ENCODE measurements around the gene RASGRF1.

RASGRF1 gene

GRCh38 chr15:79099692-79100091, 9.1 kb upstream of the RASGRF1 start:
- DNase-seq: no peak

- no peak for DNase-seq
These were observed 4.0 kb upstream of the RASGRF1 start for GRCh38 chr15:79094611-79095021.

- no peak for DNase-seq
These were observed 2.9 kb upstream of the RASGRF1 start for GRCh38 chr15:79093352-79093935.

DNA sequence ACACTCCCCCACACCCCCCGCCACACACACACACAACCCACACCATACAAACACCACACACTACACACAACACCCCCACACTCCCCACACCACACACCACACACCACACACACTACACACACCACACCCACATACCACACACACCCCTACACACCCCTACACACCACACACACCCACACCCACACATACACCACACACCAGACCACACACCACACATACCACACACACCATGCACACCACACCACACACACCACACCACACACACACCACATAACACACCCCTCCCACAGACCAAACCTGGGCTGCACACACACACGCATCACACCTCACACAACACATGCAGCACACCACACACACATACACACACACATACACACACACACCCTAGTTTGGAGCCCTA, 1.8 kb upstream of the RASGRF1 start:
- DNase-seq: no peak

DNA sequence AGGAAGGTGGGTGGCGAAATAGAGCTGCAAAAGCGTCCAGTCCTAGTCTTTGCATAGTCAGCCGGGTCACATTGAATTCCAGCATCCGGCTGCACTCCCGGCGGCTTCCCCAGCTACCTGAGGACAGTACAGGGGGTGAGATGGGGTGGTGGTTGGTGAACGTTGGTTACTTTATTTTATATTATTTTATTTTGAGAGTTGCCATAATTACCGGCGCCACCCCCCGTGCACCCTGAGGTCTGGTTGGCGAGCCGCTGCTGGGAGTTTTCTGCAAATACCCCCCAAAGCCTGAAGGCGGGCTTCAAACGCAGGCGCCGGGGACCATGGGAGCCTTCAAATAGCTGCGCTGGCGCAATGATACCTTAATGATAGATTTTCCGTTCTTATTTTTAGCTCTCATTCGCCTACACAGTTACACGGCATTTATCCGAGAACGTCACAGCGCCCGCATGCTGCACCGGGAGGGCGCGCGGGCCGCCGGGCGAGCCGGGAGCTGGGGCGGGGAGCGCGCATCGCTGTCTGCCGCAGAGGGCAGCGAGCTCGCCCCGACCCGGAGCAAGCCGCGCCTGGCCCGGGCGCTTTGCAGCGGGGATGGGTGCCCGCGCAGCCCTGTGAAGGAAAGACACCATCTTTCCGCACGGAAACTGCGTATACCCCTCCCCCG, 756 bp upstream of the RASGRF1 start:
- DNase-seq: no peak

DNA sequence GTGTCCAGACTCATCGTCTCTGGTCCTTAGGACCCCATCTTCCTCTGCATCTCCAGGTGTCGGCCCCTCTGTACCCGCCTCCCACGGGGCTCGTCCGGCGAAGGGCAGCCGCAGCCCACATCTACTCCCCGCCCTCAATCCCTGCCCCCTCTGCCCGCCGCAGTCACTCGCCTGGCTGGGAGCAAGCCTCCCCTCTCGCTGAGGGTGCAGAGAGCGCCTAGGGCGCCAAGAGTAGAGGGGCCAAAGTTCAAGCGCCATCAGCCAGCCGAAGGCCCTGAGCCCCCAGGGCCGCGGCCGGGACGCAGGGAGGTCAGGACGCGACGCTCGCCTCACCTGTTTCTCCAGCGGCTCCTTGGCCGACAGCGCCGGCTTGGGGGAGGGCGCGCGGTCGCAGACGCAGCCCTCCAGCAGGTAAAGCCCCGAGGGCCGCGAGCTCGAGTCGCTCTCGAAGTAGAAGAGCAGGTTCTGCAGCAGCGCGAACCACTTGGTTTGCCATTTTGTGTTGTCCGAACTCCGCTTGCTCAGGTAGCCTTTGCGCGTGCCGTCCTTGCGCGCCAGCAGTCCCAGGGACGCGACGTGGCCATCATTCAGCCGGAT, 592 bp downstream of the RASGRF1 start:
- DNase-seq: no peak

- no peak for DNase-seq
These were observed 1.2 kb downstream of the RASGRF1 start for GRCh38 chr15:79089331-79089889.

GRCh38 chr15:79088426-79089205, 2.0 kb downstream of the RASGRF1 start:
- no peak for DNase-seq

GRCh38 chr15:79086814-79087213, 3.8 kb downstream of the RASGRF1 start:
- no peak for DNase-seq

- no peak for DNase-seq
These were observed 6.1 kb downstream of the RASGRF1 start for GRCh38 chr15:79084308-79084968.

DNA sequence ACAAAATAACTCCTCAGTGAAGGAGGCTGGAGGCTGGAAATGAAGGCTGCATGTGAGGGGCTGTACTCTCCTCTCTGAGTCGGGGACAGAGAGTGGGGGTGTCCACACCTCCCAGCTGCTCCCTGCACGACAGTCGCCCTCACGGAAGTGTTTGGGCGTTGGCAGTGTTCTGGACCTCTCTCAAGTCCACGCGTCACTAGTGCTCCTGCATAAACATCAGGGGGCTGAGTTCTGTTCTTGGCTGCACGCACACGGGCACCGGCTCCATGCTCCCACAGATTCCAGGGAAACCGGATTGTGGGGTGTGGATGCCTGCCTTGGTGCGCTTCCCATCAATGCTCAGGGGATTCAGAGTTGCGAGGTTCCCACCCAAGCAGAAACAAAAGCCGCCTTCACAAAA, 7.4 kb downstream of the RASGRF1 start:
- DNase-seq: no peak

- DNase-seq: no peak
These were observed 8.1 kb downstream of the RASGRF1 start for GRCh38 chr15:79082363-79083070.

GRCh38 chr15:79078763-79079410, 11.7 kb downstream of the RASGRF1 start:
- DNase-seq: no peak

- DNase-seq: no peak
These were observed 12.6 kb downstream of the RASGRF1 start for GRCh38 chr15:79078003-79078402.

DNA sequence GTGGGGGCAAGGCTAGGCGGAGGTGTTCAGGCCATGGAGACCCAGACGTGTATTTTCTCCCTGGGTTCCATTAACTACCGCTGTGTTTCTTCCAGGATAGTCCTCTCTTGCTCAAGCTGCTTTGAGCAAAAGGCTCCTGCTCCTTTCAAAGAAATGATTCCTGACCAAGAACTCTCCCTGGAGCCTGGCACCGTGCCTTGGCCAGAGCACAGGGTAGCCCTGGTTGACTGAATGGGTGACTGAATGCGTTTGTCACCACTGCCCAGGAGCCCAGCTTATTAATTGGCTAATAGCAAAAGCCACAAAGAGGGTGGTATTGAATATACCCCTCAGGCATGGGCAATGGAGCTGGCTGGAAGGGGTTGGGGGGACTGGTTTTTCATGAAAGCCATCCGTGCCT, 13.9 kb downstream of the RASGRF1 start:
- no peak for DNase-seq

GRCh38 chr15:79075256-79075655, 15.3 kb downstream of the RASGRF1 start:
- DNase-seq: no peak

GRCh38 chr15:79073336-79073735, 17.2 kb downstream of the RASGRF1 start:
- DNase-seq: no peak

DNA sequence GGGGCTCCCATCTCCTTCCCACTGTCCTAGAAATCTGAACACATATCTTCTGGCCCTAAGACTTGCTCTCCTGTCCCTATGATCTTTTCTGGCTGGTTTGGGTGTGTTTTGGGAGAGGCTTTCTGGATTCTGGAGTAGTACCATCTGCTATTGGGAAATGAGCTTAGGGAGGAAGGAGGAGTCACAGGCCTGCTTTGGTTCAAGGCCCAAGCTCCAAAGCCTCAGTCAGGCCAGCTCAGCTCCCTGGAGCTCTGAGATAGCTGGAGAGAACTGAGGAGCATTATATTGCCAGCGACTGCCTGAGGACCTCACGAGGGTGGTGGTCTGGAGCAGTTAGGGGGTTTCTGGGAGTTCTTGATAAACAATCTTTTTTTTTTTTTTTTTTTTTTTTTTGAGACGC, 18.7 kb downstream of the RASGRF1 start:
- no peak for DNase-seq

DNA sequence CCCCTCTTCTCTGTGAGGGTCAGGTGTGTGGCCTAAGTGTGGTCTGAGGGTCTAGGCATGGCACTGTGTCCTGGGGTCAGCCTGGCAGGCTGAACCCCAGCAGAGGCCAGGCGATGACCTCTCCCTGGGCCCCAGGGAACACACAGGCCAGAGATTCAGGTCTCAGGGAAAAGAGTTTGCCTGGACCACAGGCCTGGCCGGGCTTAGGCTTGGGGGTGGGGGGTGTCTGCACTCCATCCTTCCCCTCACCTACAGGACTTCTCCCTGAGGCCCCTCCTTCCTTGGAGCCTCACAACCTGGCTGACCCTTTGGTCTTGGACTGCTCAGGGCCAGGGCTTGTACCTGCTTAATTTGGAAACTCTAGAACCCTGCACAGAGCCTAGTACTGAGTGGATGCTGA, 21.8 kb downstream of the RASGRF1 start:
- DNase-seq: no peak

DNA sequence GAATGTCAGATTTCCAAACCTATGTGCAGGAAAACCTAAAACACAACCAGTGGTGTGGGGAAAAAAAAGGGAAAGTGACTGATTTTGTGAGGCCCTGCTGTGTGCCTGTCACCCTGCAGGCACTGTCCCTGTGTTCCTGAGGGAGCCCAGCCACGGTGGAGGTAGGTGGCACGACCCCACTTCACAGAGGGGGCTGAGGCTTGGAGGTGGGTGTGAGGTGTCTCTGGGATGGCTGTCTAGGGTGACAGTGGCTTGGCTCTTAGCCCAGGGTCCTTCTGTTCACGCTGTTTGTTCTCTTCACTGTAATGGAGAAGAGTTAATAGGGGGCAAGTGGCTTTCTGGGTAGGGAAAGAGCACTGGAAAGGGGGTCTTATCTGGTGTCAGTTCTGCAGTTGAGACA, 22.6 kb downstream of the RASGRF1 start:
- no peak for DNase-seq

GRCh38 chr15:79067072-79067833, 23.3 kb downstream of the RASGRF1 start:
- DNase-seq: no peak
